RWPE1 (cell line): ENCODE measurements around the gene SIX1.

Experiments
- CTCF ChIA-PET: fragments of 350-600 bp; sonication (Branson Sonifier 250); formaldehyde crosslinking; extraction: SDS; loops from one replicate; lab custom pipeline; 2021; lab: Yijun Ruan, JAX
- POLR2A ChIA-PET: fragments of 400-600 bp; formaldehyde crosslinking; extraction: SDS; loops from one replicate; lab custom pipeline; 2020; ENCODE audit warnings: antibody characterized with exemption; ENCODE audit not compliant: low non-redundant PET; lab: Yijun Ruan, JAX
- DNase-seq: peaks from one replicate; pipeline ENCODE4 v3.0.0; 2012; ENCODE audit warnings: low spot score
- H3K27ac ChIP-seq: fragments of 450-650 bp; 2 replicates; pipeline ENCODE4 v1.5.1; 2017
- CTCF ChIP-seq: fragments of 450-650 bp; conservative IDR thresholded peaks from 2 replicates; pipeline ENCODE4 v1.5.1; 2017; ENCODE audit warnings: low read depth, mild to moderate bottlenecking

SIX1 gene

GRCh38 chr14:60648934-60649874 is at the start of gene SIX1:
Gene SIX1 (minus strand): TSS chr14:60649477. CDS start chr14:60649189, 288 bp downstream.
- H3K27ac ChIP-seq = peak within 1 kb of the TSS; percentile 82
- ChIA-PET POLR2A (no interaction called here), CTCF (interaction anchor here (1.2 to 1.8 kb wide), 3 partner anchors 8 to 604 kb away, joined by 5 to 11 read pairs (median 6); no protein-coding TSS in a partner anchor)
- DNase-seq = peak; percentile 94
- no peak for TF ChIP-seq CTCF

- no peak for TF ChIP-seq CTCF
- ChIA-PET POLR2A (no interaction called here), CTCF (interaction anchor here (0.7 kb wide), 1 partner anchor 128 kb away, joined by 3 read pairs; no protein-coding TSS in a partner anchor)
- H3K27ac ChIP-seq = no peak overlapping the region
- no peak for DNase-seq
Observed at GRCh38 chr14:60695327-60695726, 46.0 kb upstream of the SIX1 start.

GRCh38 chr14:60691383-60692113 is 42.3 kb upstream of the SIX1 start:
- POLR2A ChIA-PET = no interaction called here
- TF ChIP-seq CTCF = no peak
- CTCF ChIA-PET = interaction anchor here (0.7 to 0.9 kb wide), 2 partner anchors 19 to 37 kb away, joined by 3 read pairs; no protein-coding TSS in a partner anchor

GRCh38 chr14:60686865-60687264 is 37.6 kb upstream of the SIX1 start:
- TF ChIP-seq CTCF = no peak
- H3K27ac ChIP-seq = no peak overlapping the region
- DNase-seq = no peak
- CTCF ChIA-PET = no interaction called here
- POLR2A ChIA-PET = no interaction called here

More at GRCh38 chr14:60691383-60692113, 42.3 kb upstream of the SIX1 start:
- no peak for DNase-seq
- no peak overlapping the region for H3K27ac ChIP-seq

GRCh38 chr14:60684203-60684602 is 34.9 kb upstream of the SIX1 start:
- ChIA-PET CTCF (no interaction called here), POLR2A (no interaction called here)
- H3K27ac ChIP-seq = no peak overlapping the region
- no peak for TF ChIP-seq CTCF
- no peak for DNase-seq

- CTCF ChIA-PET = no interaction called here
- no peak for DNase-seq
- no peak for TF ChIP-seq CTCF
- H3K27ac ChIP-seq = no peak overlapping the region
- POLR2A ChIA-PET = no interaction called here
Observed at GRCh38 chr14:60681271-60681670, 32.0 kb upstream of the SIX1 start.
